Measurements from ENCODE around the gene TIAM2.

GRCh38 chr6:155003476-155003875 is 8.4 kb downstream of the TIAM2 start:
- no peak for TF ChIP-seq CTCF (IDR thresholded peaks at IDR 0.05; ENCODE audit: poor library complexity)
- no peak for TF ChIP-seq EZH2 (IDR thresholded peaks at IDR 0.05; ENCODE audit: borderline replicate concordance)

Data from hepatocyte (in vitro differentiated cells).